A549 (cell line): Measurements from ENCODE around the gene BIN1. TPM values are rescaled to one million over a fixed set of nuclear protein-coding genes. Genes with fewer than 3 reads are reported as not detected.

Source experiments
- ATAC-seq, 2 experiments: fragments of 200-7000 bp in 1 of 2; fragments of >200 bp in 1 of 2; cut with Nextera tagmentation in 1 of 2; cut with Tn5 transposase in 1 of 2; 3 replicates each; pipeline versions ENCODE4 v1.8.0 to v1.9.1; 2018 to 2020; ENCODE audit warnings: mild to moderate bottlenecking in 1 of 2, moderate library complexity in 1 of 2
- CTCF ChIA-PET: fragments of 300-600 bp; sonication (Branson Sonifier 250); formaldehyde crosslinking; extraction: SDS; loops from one replicate; lab custom pipeline; 2021; ENCODE audit warnings: antibody characterized with exemption, inconsistent platforms; lab: Yijun Ruan, JAX
- POLR2A ChIA-PET: fragments of 350-600 bp; formaldehyde crosslinking; extraction: SDS; loops from one replicate; lab custom pipeline; 2021; ENCODE audit warnings: antibody characterized with exemption, inconsistent platforms; lab: Yijun Ruan, JAX
- DNase-seq, 2 experiments: peaks; one replicate each; pipeline versions ENCODE4 v3.0.0 to v3.0.0-alpha.2; 2011 to 2016; ENCODE audit warnings: low read depth in 1 of 2, low spot score in 1 of 2
- FAIRE-seq: peaks from 2 replicates; lab custom pipeline; 2011; peaks lifted over from hg19 to GRCh38; lab: Jason Lieb, UNC
- H3K27ac ChIP-seq, 2 experiments: fragments of >200 bp; sonication (Bioruptor Twin); formaldehyde crosslinking; 3 replicates each; pipeline ENCODE4 v1.5.1; 2016 to 2017
- H3K4me1 ChIP-seq: fragments of >200 bp; sonication (Bioruptor Twin); formaldehyde crosslinking; 3 replicates; pipeline ENCODE4 v1.6.1; 2016
- H3K4me2 ChIP-seq: fragments of >200 bp; sonication (Bioruptor Twin); formaldehyde crosslinking; 3 replicates; pipeline ENCODE4 v1.6.1; 2016
- H3K4me3 ChIP-seq: fragments of >200 bp; sonication (Bioruptor Twin); formaldehyde crosslinking; 3 replicates; pipeline ENCODE4 v1.5.1; 2016
- H3K9me3 ChIP-seq: fragments of >200 bp; sonication (Bioruptor Twin); formaldehyde crosslinking; 3 replicates; pipeline ENCODE4 v1.6.1; 2016
- BHLHE40 ChIP-seq: IDR thresholded peaks from 2 replicates; pipeline ENCODE4 v1.6.1; 2012; ENCODE audit warnings: low read depth, low read length, inconsistent platforms
- CBX2 ChIP-seq: fragments of 200-600 bp; sonication (generic); IDR thresholded peaks from 2 replicates; pipeline ENCODE4 v1.6.1; 2016; ENCODE audit warnings: low read depth, mild to moderate bottlenecking, borderline replicate concordance
- E2F6 ChIP-seq: IDR thresholded peaks from 2 replicates; pipeline ENCODE4 v1.6.1; 2012; ENCODE audit warnings: low read depth, borderline replicate concordance
- EHF ChIP-seq: fragments of 250-450 bp; sonication (Bioruptor Pico); IDR thresholded peaks from 2 replicates; pipeline ENCODE4 v1.5.0; 2020; ENCODE audit warnings: mild to moderate bottlenecking
- EP300 ChIP-seq, 2 experiments: fragments of >200 bp; sonication (Bioruptor Twin); formaldehyde crosslinking; IDR thresholded peaks; 2 replicates in 1 of 2; 3 replicates in 1 of 2; pipeline ENCODE4 v1.6.1; 2016 to 2017
- FOSB ChIP-seq: fragments of 250-450 bp; sonication (Bioruptor Pico); IDR thresholded peaks from 2 replicates; pipeline ENCODE4 v1.5.0; 2020; ENCODE audit warnings: mild to moderate bottlenecking, moderate library complexity
- FOSL2 ChIP-seq, 2 experiments: fragments of 450-650 bp in 1 of 2; fragments of >200 bp in 1 of 2; sonication (Bioruptor Twin) in 1 of 2; formaldehyde crosslinking; IDR thresholded peaks; 2 replicates each; pipeline versions ENCODE4 v1.5.0 to v1.6.1; 2016 to 2020; ENCODE audit warnings: mild to moderate bottlenecking in 1 of 2, moderate library complexity in 1 of 2
- GATA3 ChIP-seq: IDR thresholded peaks from 2 replicates; pipeline ENCODE4 v1.6.1; 2012; ENCODE audit warnings: borderline replicate concordance
- HES2 ChIP-seq: fragments of >200 bp; sonication (Bioruptor Twin); formaldehyde crosslinking; IDR thresholded peaks from 2 replicates; pipeline ENCODE4 v1.6.1; 2016
- HMGXB4 ChIP-seq: fragments of 250-450 bp; sonication (Bioruptor Pico); IDR thresholded peaks from 2 replicates; pipeline ENCODE4 v1.5.0; 2021; ENCODE audit warnings: mild to moderate bottlenecking, moderate library complexity, borderline replicate concordance
- HOXA7 ChIP-seq: fragments of 250-450 bp; sonication (Bioruptor Pico); IDR thresholded peaks from 2 replicates; pipeline ENCODE4 v1.5.0; 2020; ENCODE audit warnings: mild to moderate bottlenecking, moderate library complexity
- HOXB13 ChIP-seq: fragments of 250-450 bp; sonication (Bioruptor Pico); IDR thresholded peaks from 2 replicates; pipeline ENCODE4 v1.5.0; 2020; ENCODE audit warnings: low read depth, mild to moderate bottlenecking, moderate library complexity
- HOXB5 ChIP-seq: fragments of 250-450 bp; sonication (Bioruptor Pico); IDR thresholded peaks from 2 replicates; pipeline ENCODE4 v1.5.0; 2020; ENCODE audit warnings: mild to moderate bottlenecking, moderate library complexity
- JUN ChIP-seq, 2 experiments: fragments of >200 bp; sonication (Bioruptor Twin); formaldehyde crosslinking; IDR thresholded peaks; 2 replicates in 1 of 2; 3 replicates in 1 of 2; pipeline ENCODE4 v1.6.1; 2016 to 2017
- JUNB ChIP-seq: fragments of >200 bp; sonication (Bioruptor Twin); formaldehyde crosslinking; IDR thresholded peaks from 2 replicates; pipeline ENCODE4 v1.6.1; 2016
- KDM5A ChIP-seq: fragments of 200-600 bp; sonication (generic); IDR thresholded peaks from 2 replicates; pipeline ENCODE4 v1.6.1; 2016; ENCODE audit warnings: antibody characterized with exemption, mild to moderate bottlenecking
- MAFK ChIP-seq: fragments of 450-650 bp; IDR thresholded peaks from 2 replicates; pipeline ENCODE4 v1.6.1; 2014; ENCODE audit not compliant: partially characterized antibody
- MAX ChIP-seq: IDR thresholded peaks from 2 replicates; pipeline ENCODE4 v1.6.1; 2012
- MYC ChIP-seq: IDR thresholded peaks from 2 replicates; pipeline ENCODE4 v1.6.1; 2012; ENCODE audit warnings: mild to moderate bottlenecking, inconsistent platforms, low read length, improper control_type of control experiment, borderline replicate concordance
- NFE2L2 ChIP-seq: fragments of 150-350 bp; conservative IDR thresholded peaks from 2 replicates; pipeline ENCODE4 v1.6.1; 2014; ENCODE audit warnings: low read length
- NR3C1 ChIP-seq: fragments of >200 bp; sonication (Bioruptor Twin); formaldehyde crosslinking; IDR thresholded peaks from 3 replicates; pipeline ENCODE4 v1.6.1; 2017
- POLR2A ChIP-seq: IDR thresholded peaks from 2 replicates; pipeline ENCODE4 v1.6.1; 2012; ENCODE audit warnings: mild to moderate bottlenecking, low read length
- RAD21 ChIP-seq, 2 experiments: fragments of >200 bp in 1 of 2; sonication (Bioruptor Twin) in 1 of 2; formaldehyde crosslinking in 1 of 2; IDR thresholded peaks in 1 of 2; conservative IDR thresholded peaks in 1 of 2; 2 replicates in 1 of 2; 3 replicates in 1 of 2; pipeline ENCODE4 v1.6.1; 2012 to 2018; ENCODE audit warnings: inconsistent platforms in 1 of 2
- RARB ChIP-seq: fragments of 250-450 bp; sonication (Bioruptor Pico); IDR thresholded peaks from 2 replicates; pipeline ENCODE4 v1.8.0; 2021; ENCODE audit warnings: mild to moderate bottlenecking, moderate library complexity
- RCOR1 ChIP-seq: fragments of 150-350 bp; IDR thresholded peaks from 2 replicates; pipeline ENCODE4 v1.6.1; 2014; ENCODE audit warnings: antibody characterized with exemption, low read length, low read depth
- RFX5 ChIP-seq: fragments of 450-650 bp; IDR thresholded peaks from 2 replicates; pipeline ENCODE4 v1.7.1; 2014; ENCODE audit warnings: antibody characterized with exemption, mild to moderate bottlenecking, moderate library complexity
- RNF2 ChIP-seq: fragments of 200-600 bp; sonication (generic); IDR thresholded peaks from 2 replicates; pipeline ENCODE4 v1.6.1; 2016; ENCODE audit warnings: low read depth, mild to moderate bottlenecking, antibody characterized with exemption, moderate library complexity, borderline replicate concordance
- SREBF2 ChIP-seq: fragments of 450-650 bp; IDR thresholded peaks from 2 replicates; pipeline ENCODE4 v1.6.1; 2014; ENCODE audit warnings: mild to moderate bottlenecking, moderate library complexity
- ZFP36 ChIP-seq: fragments of 450-650 bp; IDR thresholded peaks from 2 replicates; pipeline ENCODE4 v1.6.1; 2014; ENCODE audit warnings: borderline replicate concordance; ENCODE audit not compliant: partially characterized antibody
- ZNF302 ChIP-seq: fragments of 250-450 bp; sonication (Bioruptor Pico); IDR thresholded peaks from 2 replicates; pipeline ENCODE4 v1.9.0; 2021; ENCODE audit warnings: inconsistent platforms, mild to moderate bottlenecking, moderate library complexity
- ZSCAN20 ChIP-seq: fragments of 250-450 bp; sonication (Bioruptor Pico); IDR thresholded peaks from 2 replicates; pipeline ENCODE4 v1.8.0; 2022; ENCODE audit warnings: mild to moderate bottlenecking, moderate library complexity
- WGBS: methylation state at CpG from one replicate; pipeline ENCODE4 v1.1.6; 2017; ENCODE audit errors: missing lambda C conversion rate; 5-methylcytosine and 5-hydroxymethylcytosine counted together
- polyA plus RNA-seq, 4 experiments: library from polyadenylated mRNA; depleted of rRNA in 3 of 4; stranded (reverse); fragments of >200 nt; fragmentation: RNase III in 1 of 4; extraction: RNeasy Plus Mini Kit Qiagen cat#74134 plus additional on column Dnase treatment in 1 of 4; gene quantifications; 2 replicates in 3 of 4; 3 replicates in 1 of 4; pipeline ENCODE4 v1.2.3, GENCODE V29; 2011 to 2017

Gene BIN1
- polyA plus RNA-seq, 2 of the 4 experiments (the other 2 are of a cell fraction), result 15.5 to 34.1 TPM

GRCh38 chr2:127076924-127077323 is 30.0 kb downstream of the BIN1 start:
- no peaks in the 10 kb centered on the region for H3K9me3 ChIP-seq
- CTCF ChIA-PET, result interaction anchor here (0.6 to 7.4 kb wide), 7 partner anchors 8 to 402 kb away, joined by 3 to 45 read pairs (median 4); no protein-coding TSS in a partner anchor
- no peak overlapping the region for H3K4me3 ChIP-seq
- POLR2A ChIA-PET, result interaction anchor here (1.6 kb wide), 1 partner anchor 9 kb away, joined by 6 read pairs; no protein-coding TSS in a partner anchor
- peaks cover 44% of the 10 kb centered on the region for H3K4me1 ChIP-seq
- no peak for TF ChIP-seq BHLHE40
- TF ChIP-seq POLR2A, result no peak
- no peak for TF ChIP-seq ZNF302
- no peak for TF ChIP-seq RNF2
- no peak for TF ChIP-seq NR3C1
- TF ChIP-seq CBX2, result no peak
- TF ChIP-seq RCOR1, result no peak
- no peak for TF ChIP-seq NFE2L2
- TF ChIP-seq HOXA7 (CRISPR knock-in tag), result no peak
- WGBS, result 97% methylated on average over 7 of the region's 11 CpGs
- ATAC-seq, result no peak
- H3K27ac ChIP-seq, result no peak overlapping the region; a peak in 1 of 6 replicates
- no peak for DNase-seq
- no peak for FAIRE-seq
- H3K4me2 ChIP-seq, result no peak overlapping the region

GRCh38 chr2:127076290-127076689 is 30.7 kb downstream of the BIN1 start:
- no peak overlapping the region for H3K27ac ChIP-seq
- H3K4me3 ChIP-seq, result no peak overlapping the region
- POLR2A ChIA-PET, result interaction anchor here (0.6 to 1.6 kb wide), 2 partner anchors 9 to 12 kb away, joined by 6 to 9 read pairs; no protein-coding TSS in a partner anchor
- no peak for ATAC-seq
- H3K9me3 ChIP-seq, result no peaks in the 10 kb centered on the region
- H3K4me2 ChIP-seq, result no peak overlapping the region
- CTCF ChIA-PET, result interaction anchor here (0.6 to 7.4 kb wide), 3 partner anchors 8 to 403 kb away, joined by 3 to 45 read pairs (median 4); no protein-coding TSS in a partner anchor
- DNase-seq, result no peak
- FAIRE-seq, result no peak
- TF ChIP-seq EHF (CRISPR knock-in tag), result no peak
- TF ChIP-seq E2F6, result no peak
- no peak for TF ChIP-seq ZFP36
- no peak for TF ChIP-seq GATA3
- no peak for TF ChIP-seq MYC
- no peak for TF ChIP-seq HOXB5 (CRISPR knock-in tag)
- no peak for TF ChIP-seq RAD21 (conservative IDR thresholded peaks at IDR 0.05 in 1 of 2, IDR thresholded peaks at IDR 0.05 in 1 of 2)
- no peak for TF ChIP-seq EP300 (IDR thresholded peaks at IDR 0.05)
- no peak for TF ChIP-seq JUN (IDR thresholded peaks at IDR 0.05)
- no peak for TF ChIP-seq NR3C1
- TF ChIP-seq SREBF2, result no peak
- no peak for TF ChIP-seq FOSL2 (IDR thresholded peaks at IDR 0.05)
- no peak for TF ChIP-seq FOSL2 (CRISPR knock-in tag; IDR thresholded peaks at IDR 0.05)
- no peak for TF ChIP-seq KDM5A
- no peak for TF ChIP-seq MAFK
- TF ChIP-seq FOSB (CRISPR knock-in tag), result no peak
- no peak for TF ChIP-seq CBX2
- 86% methylated on average over 5 of the region's 5 CpGs for WGBS
- H3K4me1 ChIP-seq, result peaks cover 42% of the 10 kb centered on the region

GRCh38 chr2:127075821-127076220 is 31.1 kb downstream of the BIN1 start:
- no peak overlapping the region for H3K4me3 ChIP-seq
- 95% methylated on average over 4 of the region's 6 CpGs for WGBS
- no peak overlapping the region for H3K4me2 ChIP-seq
- ATAC-seq, result no peak
- DNase-seq, result no peak
- ChIA-PET CTCF (interaction anchor here (0.6 to 7.4 kb wide), 4 partner anchors 7 to 404 kb away, joined by 3 to 45 read pairs (median 5); no protein-coding TSS in a partner anchor), POLR2A (interaction anchor here (0.5 to 1.6 kb wide), 2 partner anchors 10 to 31 kb away, joined by 3 to 6 read pairs; no protein-coding TSS in a partner anchor)
- H3K27ac ChIP-seq, result no peak overlapping the region
- H3K4me1 ChIP-seq, result peaks cover 37% of the 10 kb centered on the region
- no peak for FAIRE-seq
- H3K9me3 ChIP-seq, result no peaks in the 10 kb centered on the region
- no peak for TF ChIP-seq RAD21 (conservative IDR thresholded peaks at IDR 0.05 in 1 of 2, IDR thresholded peaks at IDR 0.05 in 1 of 2)
- no peak for TF ChIP-seq MYC
- no peak for TF ChIP-seq JUN (IDR thresholded peaks at IDR 0.05)
- TF ChIP-seq RARB (CRISPR knock-in tag), result no peak
- no peak for TF ChIP-seq BHLHE40
- TF ChIP-seq HOXB13 (CRISPR knock-in tag), result no peak
- no peak for TF ChIP-seq NFE2L2
- no peak for TF ChIP-seq HES2
- TF ChIP-seq RFX5, result no peak
- no peak for TF ChIP-seq ZSCAN20 (CRISPR knock-in tag)
- TF ChIP-seq HMGXB4, result no peak
- TF ChIP-seq FOSL2 (IDR thresholded peaks at IDR 0.05), result no peak
- TF ChIP-seq FOSL2 (CRISPR knock-in tag; IDR thresholded peaks at IDR 0.05), result no peak
- TF ChIP-seq MAX, result no peak
- no peak for TF ChIP-seq E2F6
- TF ChIP-seq MAFK, result no peak
- TF ChIP-seq EHF (CRISPR knock-in tag), result no peak
- no peak for TF ChIP-seq JUNB
- TF ChIP-seq ZFP36, result no peak
